Measurements from ENCODE around the gene ANXA10. TPM values are rescaled to one million over a fixed set of nuclear protein-coding genes. Genes with fewer than 3 reads are reported as not detected.

The ANXA10 gene
- total and polyA plus RNA-seq, 8 donors: 49.6 to 721 (median 251) TPM; not detected in 1

GRCh38 chr4:168150420-168151050 lies 58.2 kb downstream of the ANXA10 start:
- Histone ChIP-seq H3K9me3 (no peaks in the 10 kb centered on the region), H3K4me1 (peaks cover 0 to 23% (median 7%) of the 10 kb centered on the region in 4 donors), H3K36me3 (peaks cover 0 to 26% (median 5%) of the 10 kb centered on the region in 4 donors), H3K27ac (peak overlapping the region in 3 of 5 donors; percentile 5 to 46 (median 12)), H3K27me3 (no peaks in the 10 kb centered on the region), H3K4me3 (no peak overlapping the region)
- DNase-seq: no peak
- no peak for TF ChIP-seq EP300 (IDR thresholded peaks at IDR 0.05)
- no peak for TF ChIP-seq POLR2A (IDR thresholded peaks at IDR 0.05)
- TF ChIP-seq POLR2AphosphoS5 (IDR thresholded peaks at IDR 0.05): no peak
- no peak for TF ChIP-seq CTCF (IDR thresholded peaks at IDR 0.05)
- WGBS, 5 donors: 80 to 88% (median 84%) methylated on average over 6 of the region's 6 CpGs
- intact Hi-C loops (cut with DNase I; ENCODE audit: low total_unique reads): no loop called here

GRCh38 chr4:168151327-168151726 lies 59.0 kb downstream of the ANXA10 start:
- Histone ChIP-seq H3K36me3 (peaks cover 0 to 19% (median 1%) of the 10 kb centered on the region in 4 donors), H3K27me3 (no peaks in the 10 kb centered on the region), H3K4me1 (peaks cover 0 to 23% (median 7%) of the 10 kb centered on the region in 4 donors), H3K4me3 (no peak overlapping the region), H3K9me3 (no peaks in the 10 kb centered on the region), H3K27ac (peak overlapping the region in 2 of 5 donors; percentile 58 to 77)
- no peak for DNase-seq
- 37 to 63% (median 49%) methylated on average over 3 of the region's 3 CpGs for WGBS, 5 donors
- no peak for TF ChIP-seq CTCF (IDR thresholded peaks at IDR 0.05)
- no peak for TF ChIP-seq POLR2A (IDR thresholded peaks at IDR 0.05)
- TF ChIP-seq POLR2AphosphoS5 (IDR thresholded peaks at IDR 0.05): no peak
- intact Hi-C loops (cut with DNase I; ENCODE audit: low total_unique reads): no loop called here

- Histone ChIP-seq H3K36me3 (peaks cover 0 to 7% (median 0%) of the 10 kb centered on the region in 4 donors), H3K9me3 (no peaks in the 10 kb centered on the region), H3K27ac (peak overlapping the region; percentile 31 to 77 (median 48)), H3K27me3 (no peaks in the 10 kb centered on the region), H3K4me1 (peaks cover 0 to 23% (median 7%) of the 10 kb centered on the region in 4 donors), H3K4me3 (no peak overlapping the region)
- DNase-seq: no peak
- intact Hi-C loops (cut with DNase I; ENCODE audit: low total_unique reads): no loop called here
- TF ChIP-seq CTCF (IDR thresholded peaks at IDR 0.05) (no peak), EP300 (IDR thresholded peaks at IDR 0.05) (no peak), POLR2A (IDR thresholded peaks at IDR 0.05) (no peak)
- WGBS, 5 donors: 77 to 92% (median 86%) methylated on average over 8 of the region's 8 CpGs
These were observed 60.6 kb downstream of the ANXA10 start for GRCh38 chr4:168152837-168153500.

GRCh38 chr4:168153596-168154440 lies 61.5 kb downstream of the ANXA10 start:
- TF ChIP-seq EP300 (IDR thresholded peaks at IDR 0.05): no peak
- peak in 5 of 7 experiments; percentile 46 to 84 (median 60) for TF ChIP-seq CTCF (IDR thresholded peaks at IDR 0.05)
- TF ChIP-seq POLR2AphosphoS5 (IDR thresholded peaks at IDR 0.05): peak in 1 of 3 donors; percentile 46
- TF ChIP-seq POLR2A (IDR thresholded peaks at IDR 0.05): no peak
- intact Hi-C loops (cut with DNase I; ENCODE audit: low total_unique reads): no loop called here
- WGBS, 5 donors: 1 to 3% (median 2%) methylated on average over 10 of the region's 10 CpGs

More at GRCh38 chr4:168153596-168154440, 61.5 kb downstream of the ANXA10 start:
- H3K4me3 ChIP-seq: peak overlapping the region; percentile 2 to 23 (median 10)
- peak overlapping the region in 3 of 5 donors; percentile 37 to 77 (median 49) for H3K27ac ChIP-seq
- peaks cover 0 to 23% (median 7%) of the 10 kb centered on the region in 4 donors for H3K4me1 ChIP-seq
- H3K27me3 ChIP-seq: no peaks in the 10 kb centered on the region
- DNase-seq: peak; percentile 85 to 90
- peaks cover 0 to 3% (median under 1%) of the 10 kb centered on the region in 4 donors for H3K9me3 ChIP-seq
- H3K36me3 ChIP-seq: peaks cover 0 to 7% (median 0%) of the 10 kb centered on the region in 4 donors
